ENCODE results near the gene IL25. TPM values are rescaled to one million over a fixed set of nuclear protein-coding genes. Genes with fewer than 3 reads are reported as not detected.

IL25 gene
- total RNA-seq, 1 experiment from 2014 or later = not detected

DNA sequence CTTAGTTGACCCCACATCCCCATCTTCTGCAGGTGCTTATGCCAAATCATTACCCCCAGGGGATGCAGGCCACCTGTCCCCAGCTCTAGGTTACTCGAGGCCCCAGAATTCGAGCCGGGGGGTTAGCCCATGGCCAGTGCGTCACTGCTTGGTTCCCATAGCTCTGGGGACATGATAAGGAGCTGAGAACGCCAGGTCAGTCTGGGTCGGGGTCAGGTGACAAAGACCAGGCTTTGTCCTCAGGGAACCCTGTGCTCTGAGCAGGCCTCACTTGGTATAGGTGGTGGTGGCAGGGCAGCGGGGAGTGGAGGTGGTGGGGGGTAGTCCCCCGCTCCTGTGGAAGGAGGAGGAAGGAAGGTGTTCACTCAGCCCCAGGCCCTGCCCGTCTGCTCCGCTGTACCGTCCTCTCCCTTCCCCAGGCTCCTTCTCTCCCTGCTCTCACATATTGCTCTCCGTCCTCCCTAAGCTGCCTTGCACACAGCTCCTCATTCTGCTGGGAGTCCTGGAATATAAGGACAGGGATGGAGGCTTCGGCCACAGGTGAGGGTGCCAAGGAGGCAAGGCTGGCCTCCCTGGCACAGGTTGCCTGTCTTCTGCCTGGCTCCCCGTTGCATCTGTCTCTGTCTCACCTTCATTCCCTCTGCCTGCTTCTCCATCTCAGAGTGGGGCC, 37.5 kb downstream of the IL25 start:
- no peaks in the 10 kb centered on the region for H3K4me1 ChIP-seq
- no peaks in the 10 kb centered on the region for H3K27me3 ChIP-seq (replicated peaks; ENCODE audit: control insufficient read depth, insufficient read depth, low read length)
- CTCF ChIA-PET = no interaction called here
- H3K9me3 Mint-ChIP-seq (ENCODE audit: unreplicated experiment) = no peaks in the 10 kb centered on the region
- no peaks in the 10 kb centered on the region for H3K36me3 ChIP-seq (ENCODE audit: control insufficient read depth, insufficient read depth, low read length)
- no peak overlapping the region for H3K4me3 ChIP-seq (ENCODE audit: low read depth, low read length)
- no peaks in the 10 kb centered on the region for H3K4me1 Mint-ChIP-seq (ENCODE audit: low read depth, unreplicated experiment)
- POLR2A ChIA-PET = no interaction called here
- H3K9me3 ChIP-seq = no peaks in the 10 kb centered on the region
- BruUV-seq (replicated peaks) = no TSS peak
- H3K27ac Mint-ChIP-seq (ENCODE audit: unreplicated experiment) = no peak overlapping the region
- intact Hi-C loops (cut with micrococcal nuclease; ENCODE audit: unreplicated experiment) = no loop called here
- H3K36me3 Mint-ChIP-seq (ENCODE audit: insufficient read depth, unreplicated experiment) = no peaks in the 10 kb centered on the region
- no peak for DNase-seq
- H3K27me3 Mint-ChIP-seq (ENCODE audit: insufficient read depth, unreplicated experiment) = peaks cover 18% of the 10 kb centered on the region
- no peak overlapping the region for H3K4me3 Mint-ChIP-seq (ENCODE audit: unreplicated experiment)
- TF ChIP-seq, protein P1, sequence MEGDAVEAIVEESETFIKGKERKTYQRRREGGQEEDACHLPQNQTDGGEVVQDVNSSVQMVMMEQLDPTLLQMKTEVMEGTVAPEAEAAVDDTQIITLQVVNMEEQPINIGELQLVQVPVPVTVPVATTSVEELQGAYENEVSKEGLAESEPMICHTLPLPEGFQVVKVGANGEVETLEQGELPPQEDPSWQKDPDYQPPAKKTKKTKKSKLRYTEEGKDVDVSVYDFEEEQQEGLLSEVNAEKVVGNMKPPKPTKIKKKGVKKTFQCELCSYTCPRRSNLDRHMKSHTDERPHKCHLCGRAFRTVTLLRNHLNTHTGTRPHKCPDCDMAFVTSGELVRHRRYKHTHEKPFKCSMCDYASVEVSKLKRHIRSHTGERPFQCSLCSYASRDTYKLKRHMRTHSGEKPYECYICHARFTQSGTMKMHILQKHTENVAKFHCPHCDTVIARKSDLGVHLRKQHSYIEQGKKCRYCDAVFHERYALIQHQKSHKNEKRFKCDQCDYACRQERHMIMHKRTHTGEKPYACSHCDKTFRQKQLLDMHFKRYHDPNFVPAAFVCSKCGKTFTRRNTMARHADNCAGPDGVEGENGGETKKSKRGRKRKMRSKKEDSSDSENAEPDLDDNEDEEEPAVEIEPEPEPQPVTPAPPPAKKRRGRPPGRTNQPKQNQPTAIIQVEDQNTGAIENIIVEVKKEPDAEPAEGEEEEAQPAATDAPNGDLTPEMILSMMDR (IDR thresholded peaks at IDR 0.05; ENCODE audit: insufficient read depth in 1 of 2, low read depth in 1 of 2, low read length in 1 of 2, severe bottlenecking in 1 of 2, unreplicated experiment in 1 of 2) = no peak

DNA sequence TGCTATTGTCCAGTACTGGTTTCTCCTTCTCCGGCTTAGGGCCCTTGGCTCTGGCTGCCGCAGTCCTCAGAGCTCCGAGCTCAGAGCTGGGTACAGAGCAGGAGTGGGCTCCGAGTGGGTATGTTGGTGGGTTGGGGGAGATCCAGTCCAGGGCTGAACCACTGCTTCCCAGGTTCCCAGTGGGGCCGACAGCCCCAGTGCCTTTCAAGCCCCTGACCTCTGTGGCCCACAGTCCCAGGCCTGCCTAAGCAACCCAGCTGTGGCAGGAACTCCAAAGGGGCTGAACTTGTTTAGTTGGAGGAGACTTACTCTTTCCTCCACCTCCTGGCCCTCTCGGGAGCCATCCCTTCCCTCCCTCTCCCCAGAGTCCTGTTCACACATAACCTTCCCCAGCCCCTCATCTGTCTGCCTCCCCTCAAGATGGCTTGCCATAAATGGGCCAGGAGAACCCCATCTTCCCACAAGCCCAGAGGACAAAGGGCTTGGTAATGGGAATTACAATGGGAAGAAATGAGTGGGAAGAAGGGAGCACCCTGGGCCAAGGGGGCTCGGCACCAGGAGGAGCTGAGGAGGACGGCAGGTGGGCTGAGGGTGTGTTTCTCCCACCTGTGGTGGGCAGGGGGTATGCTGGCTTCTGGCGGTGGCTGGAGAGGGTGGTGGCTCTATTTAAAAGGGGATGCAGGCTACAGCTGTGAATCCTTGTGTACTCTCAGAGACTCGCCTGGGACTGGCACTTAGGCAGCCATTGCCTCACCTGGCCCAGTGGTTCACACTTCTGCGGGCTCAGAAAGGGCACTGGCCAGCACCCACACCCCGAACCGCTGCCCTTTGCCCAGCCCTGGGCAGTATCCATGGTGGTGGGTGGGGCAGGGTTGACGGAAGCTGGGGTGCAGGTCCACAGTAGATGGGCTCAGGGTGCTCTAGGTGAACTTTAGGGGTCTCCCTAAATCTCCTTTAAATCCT, 39.2 kb downstream of the IL25 start:
- Mint-ChIP-seq H3K27me3 (ENCODE audit: insufficient read depth, unreplicated experiment) (peaks cover 13% of the 10 kb centered on the region), H3K27ac (ENCODE audit: unreplicated experiment) (no peak overlapping the region), H3K4me3 (ENCODE audit: unreplicated experiment) (no peak overlapping the region), H3K4me1 (ENCODE audit: low read depth, unreplicated experiment) (no peaks in the 10 kb centered on the region), H3K9me3 (ENCODE audit: unreplicated experiment) (no peaks in the 10 kb centered on the region), H3K36me3 (ENCODE audit: insufficient read depth, unreplicated experiment) (no peaks in the 10 kb centered on the region)
- no peaks in the 10 kb centered on the region for H3K27me3 ChIP-seq (replicated peaks; ENCODE audit: control insufficient read depth, insufficient read depth, low read length)
- no peaks in the 10 kb centered on the region for H3K4me1 ChIP-seq
- H3K36me3 ChIP-seq (ENCODE audit: control insufficient read depth, insufficient read depth, low read length) = no peaks in the 10 kb centered on the region
- POLR2A ChIA-PET = no interaction called here
- intact Hi-C loops (cut with micrococcal nuclease; ENCODE audit: unreplicated experiment) = no loop called here
- no peak for DNase-seq
- CTCF ChIA-PET = no interaction called here
- no TSS peak for BruUV-seq (replicated peaks)
- TF ChIP-seq, protein P1 (IDR thresholded peaks at IDR 0.05; ENCODE audit: insufficient read depth in 1 of 2, low read depth in 1 of 2, low read length in 1 of 2, severe bottlenecking in 1 of 2, unreplicated experiment in 1 of 2) = no peak
- H3K4me3 ChIP-seq (ENCODE audit: low read depth, low read length) = no peak overlapping the region
- H3K9me3 ChIP-seq = no peaks in the 10 kb centered on the region

DNA sequence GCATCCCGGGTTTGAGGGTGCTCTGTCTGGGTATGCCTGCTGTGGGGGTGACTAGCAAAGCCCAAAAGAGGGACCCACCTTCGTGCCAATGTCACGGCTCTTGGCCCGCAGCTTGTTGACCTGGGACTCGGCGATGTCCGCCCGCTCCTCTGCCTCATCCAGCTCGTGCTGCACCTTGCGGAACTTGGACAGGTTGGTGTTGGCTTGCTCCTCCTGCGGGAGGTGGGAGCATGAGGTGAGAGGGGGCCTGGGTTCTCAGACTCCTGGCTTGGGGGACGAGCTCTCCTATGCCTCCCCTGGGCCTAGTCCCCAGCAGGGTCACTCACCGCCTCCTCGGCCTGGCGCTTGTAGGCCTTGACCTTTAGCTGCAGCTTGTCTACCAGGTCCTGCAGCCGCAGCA, 41.1 kb downstream of the IL25 start:
- intact Hi-C loops (cut with micrococcal nuclease; ENCODE audit: unreplicated experiment) = no loop called here
- H3K27me3 Mint-ChIP-seq (ENCODE audit: insufficient read depth, unreplicated experiment) = peaks cover 3% of the 10 kb centered on the region
- no peaks in the 10 kb centered on the region for H3K9me3 ChIP-seq
- ChIA-PET CTCF (no interaction called here), POLR2A (no interaction called here)
- TF ChIP-seq, protein P1 (IDR thresholded peaks at IDR 0.05; ENCODE audit: insufficient read depth in 1 of 2, low read depth in 1 of 2, low read length in 1 of 2, severe bottlenecking in 1 of 2, unreplicated experiment in 1 of 2) = no peak
- H3K36me3 ChIP-seq (ENCODE audit: control insufficient read depth, insufficient read depth, low read length) = no peaks in the 10 kb centered on the region
- BruUV-seq (replicated peaks) = no TSS peak
- H3K27me3 ChIP-seq (replicated peaks; ENCODE audit: control insufficient read depth, insufficient read depth, low read length) = no peaks in the 10 kb centered on the region
- no peak overlapping the region for H3K4me3 Mint-ChIP-seq (ENCODE audit: unreplicated experiment)
- no peaks in the 10 kb centered on the region for H3K36me3 Mint-ChIP-seq (ENCODE audit: insufficient read depth, unreplicated experiment)
- H3K4me1 Mint-ChIP-seq (ENCODE audit: low read depth, unreplicated experiment) = no peaks in the 10 kb centered on the region
- H3K27ac Mint-ChIP-seq (ENCODE audit: unreplicated experiment) = no peak overlapping the region
- H3K9me3 Mint-ChIP-seq (ENCODE audit: unreplicated experiment) = no peaks in the 10 kb centered on the region
- H3K4me3 ChIP-seq (ENCODE audit: low read depth, low read length) = no peak overlapping the region
- H3K4me1 ChIP-seq = no peaks in the 10 kb centered on the region
- no peak for DNase-seq

Data from Caco-2 (cell line).